Erythroblast (primary cell): ENCODE results near the gene OR10G3.
"Not testable (repeated sequence)": the region's sequence is repeated elsewhere in the genome, so short reads cannot be mapped to it uniquely, and the experiment has no call there.

Source experiments
- DNase-seq, 2 experiments: peaks; one replicate each; lab custom pipeline; 2025; lab: John Stamatoyannopoulos, UW
- GATA1 ChIP-seq: IDR thresholded peaks from 2 replicates; pipeline ENCODE4 v1.6.1; 2011; ENCODE audit warnings: low read depth, mild to moderate bottlenecking, control low read depth, low read length, moderate library complexity
- POLR2A ChIP-seq: IDR thresholded peaks from 2 replicates; pipeline ENCODE4 v1.6.1; 2011; ENCODE audit warnings: mild to moderate bottlenecking, low read length

OR10G3 gene

GRCh38 chr14:21579976-21580375, at the start of gene OR10G3:
Gene OR10G3, minus strand, starts transcription at chr14:21580076. Its CDS starts 9,332 bp downstream, at chr14:21570744.
- TF ChIP-seq POLR2A (no peak), GATA1 (no peak)
- DNase-seq: no peak

GRCh38 chr14:21626491-21627230, 46.8 kb upstream of the OR10G3 start:
- no peak for TF ChIP-seq POLR2A

GRCh38 chr14:21617614-21618013, 37.7 kb upstream of the OR10G3 start:
- DNase-seq: no peak
- TF ChIP-seq POLR2A (no peak), GATA1 (no peak)

More at GRCh38 chr14:21626491-21627230, 46.8 kb upstream of the OR10G3 start:
- DNase-seq: no peak

- TF ChIP-seq GATA1: no peak
- no peak for TF ChIP-seq POLR2A
- no peak for DNase-seq
Measured at GRCh38 chr14:21614240-21614639, 34.4 kb upstream of the OR10G3 start.

- no peak for DNase-seq
- no peak for TF ChIP-seq POLR2A
- no peak for TF ChIP-seq GATA1
Measured at GRCh38 chr14:21612324-21612723, 32.4 kb upstream of the OR10G3 start.

- DNase-seq: not testable (repeated sequence)
Measured at GRCh38 chr14:21602181-21602580, 22.3 kb upstream of the OR10G3 start.

- TF ChIP-seq POLR2A (no peak), GATA1 (no peak)
- no peak for DNase-seq
Measured at GRCh38 chr14:21589317-21589716, 9.4 kb upstream of the OR10G3 start.

- no peak for DNase-seq
- TF ChIP-seq POLR2A: no peak
- no peak for TF ChIP-seq GATA1
Measured at GRCh38 chr14:21575661-21576060, 4.2 kb downstream of the OR10G3 start.

GRCh38 chr14:21572604-21573003, 7.3 kb downstream of the OR10G3 start:
- TF ChIP-seq GATA1: no peak
- TF ChIP-seq POLR2A: no peak
- DNase-seq: no peak

GRCh38 chr14:21558703-21559170, 21.1 kb downstream of the OR10G3 start:
- no peak for DNase-seq

GRCh38 chr14:21557084-21557901, 22.6 kb downstream of the OR10G3 start:
- TF ChIP-seq GATA1 (no peak), POLR2A (no peak)
- DNase-seq: peak; percentile 85 to 91

More at GRCh38 chr14:21558703-21559170, 21.1 kb downstream of the OR10G3 start:
- no peak for TF ChIP-seq POLR2A
- TF ChIP-seq GATA1: no peak

GRCh38 chr14:21556378-21557083, 23.3 kb downstream of the OR10G3 start:
- TF ChIP-seq GATA1 (no peak), POLR2A (no peak)
- DNase-seq: no peak

GRCh38 chr14:21553266-21553665, 26.6 kb downstream of the OR10G3 start:
- TF ChIP-seq POLR2A: no peak
- TF ChIP-seq GATA1: no peak
- DNase-seq: no peak

GRCh38 chr14:21544588-21544987, 35.3 kb downstream of the OR10G3 start:
- not testable (repeated sequence) for DNase-seq
